RWPE2 (cell line): ENCODE data around the gene SBF1.

ENCODE experiments used
- ATAC-seq: fragments of 200-7000 bp; cut with Tn5 transposase; 3 replicates; pipeline ENCODE4 v1.9.1; 2021; ENCODE audit warnings: low read depth
- DNase-seq: peaks from one replicate; pipeline ENCODE4 v3.0.0-alpha.2; 2020; ENCODE audit warnings: low spot score
- H3K27ac ChIP-seq: fragments of 450-650 bp; 2 replicates; pipeline ENCODE4 v1.5.1; 2017; ENCODE audit warnings: mild to moderate bottlenecking; ENCODE audit not compliant: poor library complexity, severe bottlenecking
- H3K27me3 ChIP-seq: fragments of 250-450 bp; sonication (Bioruptor Pico); 2 replicates; pipeline ENCODE4 v1.5.1; 2021; ENCODE audit warnings: mild to moderate bottlenecking, moderate library complexity; ENCODE audit not compliant: insufficient read depth, poor library complexity, severe bottlenecking
- H3K36me3 ChIP-seq: fragments of 250-450 bp; sonication (Bioruptor Pico); 2 replicates; pipeline ENCODE4 v1.5.1; 2020; ENCODE audit warnings: low read depth, mild to moderate bottlenecking, moderate library complexity
- H3K4me1 ChIP-seq: fragments of 250-450 bp; sonication (Bioruptor Pico); 2 replicates; pipeline ENCODE4 v1.5.1; 2021; ENCODE audit warnings: mild to moderate bottlenecking, moderate library complexity; ENCODE audit not compliant: insufficient read depth, poor library complexity, severe bottlenecking
- H3K4me3 ChIP-seq: fragments of 250-450 bp; sonication (Bioruptor Pico); 2 replicates; pipeline ENCODE4 v1.5.1; 2021; ENCODE audit warnings: mild to moderate bottlenecking, moderate library complexity; ENCODE audit not compliant: severe bottlenecking
- H3K9me3 ChIP-seq: fragments of 250-450 bp; sonication (Bioruptor Pico); 2 replicates; pipeline ENCODE4 v1.5.1; 2021; ENCODE audit warnings: mild to moderate bottlenecking, moderate library complexity; ENCODE audit not compliant: severe bottlenecking
- CTCF ChIP-seq: fragments of 450-650 bp; IDR thresholded peaks from one replicate; pipeline ENCODE4 v1.5.1; 2017; ENCODE audit warnings: mild to moderate bottlenecking, moderate library complexity; ENCODE audit not compliant: poor library complexity, severe bottlenecking

Gene SBF1

GRCh38 chr22:50471962-50472361, 2.9 kb downstream of the SBF1 start:
- Histone ChIP-seq H3K4me3 (no peak overlapping the region), H3K4me1 (peaks cover 31% of the 10 kb centered on the region)

GRCh38 chr22:50471197-50471847, 3.5 kb downstream of the SBF1 start:
- Histone ChIP-seq H3K27ac (peak overlapping the region; percentile 62), H3K4me3 (no peak overlapping the region)

More at GRCh38 chr22:50471962-50472361, 2.9 kb downstream of the SBF1 start:
- ATAC-seq (no peak), DNase-seq (no peak)
- TF ChIP-seq CTCF: no peak
- peak overlapping the region; percentile 62 for H3K27ac ChIP-seq
- H3K9me3 ChIP-seq: no peaks in the 10 kb centered on the region
- peaks cover 4% of the 10 kb centered on the region; the same call in 1 of the 2 replicates for H3K36me3 ChIP-seq
- no peaks in the 10 kb centered on the region for H3K27me3 ChIP-seq

GRCh38 chr22:50470491-50470890, 4.3 kb downstream of the SBF1 start:
- H3K27me3 ChIP-seq: no peaks in the 10 kb centered on the region
- H3K4me1 ChIP-seq: peaks cover 24% of the 10 kb centered on the region
- no peak for ATAC-seq
- peak overlapping the region; percentile 62 for H3K27ac ChIP-seq
- peaks cover 18% of the 10 kb centered on the region for H3K36me3 ChIP-seq
- H3K4me3 ChIP-seq: no peak overlapping the region
- H3K9me3 ChIP-seq: no peaks in the 10 kb centered on the region
- TF ChIP-seq CTCF: no peak
- no peak for DNase-seq

More at GRCh38 chr22:50471197-50471847, 3.5 kb downstream of the SBF1 start:
- no peak for ATAC-seq
- TF ChIP-seq CTCF: no peak
- H3K9me3 ChIP-seq: no peaks in the 10 kb centered on the region
- peaks cover 10% of the 10 kb centered on the region for H3K36me3 ChIP-seq
- H3K27me3 ChIP-seq: no peaks in the 10 kb centered on the region
- DNase-seq: no peak
- peaks cover 24% of the 10 kb centered on the region for H3K4me1 ChIP-seq

- Histone ChIP-seq H3K27me3 (no peaks in the 10 kb centered on the region), H3K9me3 (no peaks in the 10 kb centered on the region), H3K4me3 (no peak overlapping the region), H3K27ac (peak overlapping the region; percentile 62), H3K4me1 (peaks cover 24% of the 10 kb centered on the region), H3K36me3 (peaks cover 27% of the 10 kb centered on the region)
- DNase-seq: peak; percentile 93
- ATAC-seq: peak; percentile 85
- no peak for TF ChIP-seq CTCF
Observed at GRCh38 chr22:50469377-50470305, 5.2 kb downstream of the SBF1 start.
